ENCODE data around the gene PTGDS. TPM values are rescaled to one million over a fixed set of nuclear protein-coding genes. Genes with fewer than 3 reads are reported as not detected.
A peak's percentile ranks its signal among the peaks of the same experiment; 100 is the strongest.

Gene PTGDS
- total RNA-seq, 4 donors from 2014 or later, result 1.2 to 21.5 (median 7.8) TPM

- Histone ChIP-seq H3K9me3 (no peaks in the 10 kb centered on the region), H3K27me3 (no peaks in the 10 kb centered on the region), H3K4me1 (peaks cover 0 to 18% (median 8%) of the 10 kb centered on the region in 4 donors), H3K36me3 (peaks cover 0 to 37% (median 0%) of the 10 kb centered on the region in 3 donors), H3K4me3 (no peak overlapping the region), H3K27ac (no peak overlapping the region)
- no peak for DNase-seq
- no peak for TF ChIP-seq CTCF (IDR thresholded peaks at IDR 0.05)
Observed at GRCh38 chr9:136941231-136942111, 35.8 kb upstream of the PTGDS start.

- Histone ChIP-seq H3K36me3 (peaks cover 0 to 37% (median 0%) of the 10 kb centered on the region in 3 donors), H3K4me1 (peaks cover 0 to 18% (median 8%) of the 10 kb centered on the region in 4 donors), H3K9me3 (no peaks in the 10 kb centered on the region), H3K27me3 (no peaks in the 10 kb centered on the region), H3K4me3 (no peak overlapping the region), H3K27ac (no peak overlapping the region)
- TF ChIP-seq CTCF (IDR thresholded peaks at IDR 0.05), result no peak
- TF ChIP-seq POLR2A (IDR thresholded peaks at IDR 0.05), result no peak
- no peak for DNase-seq
Observed at GRCh38 chr9:136942112-136942880, 35.0 kb upstream of the PTGDS start.

GRCh38 chr9:136942881-136943230, 34.4 kb upstream of the PTGDS start:
- DNase-seq, result no peak
- Histone ChIP-seq H3K9me3 (no peaks in the 10 kb centered on the region), H3K27me3 (no peaks in the 10 kb centered on the region), H3K4me1 (peaks cover 0 to 20% (median 8%) of the 10 kb centered on the region in 4 donors), H3K27ac (peak overlapping the region in 1 of 4 donors; percentile 98), H3K4me3 (peak overlapping the region in 2 of 4 donors; percentile 83 to 100), H3K36me3 (peaks cover 0 to 37% (median 0%) of the 10 kb centered on the region in 3 donors)
- TF ChIP-seq CTCF (IDR thresholded peaks at IDR 0.05) (no peak), POLR2A (IDR thresholded peaks at IDR 0.05) (no peak)

GRCh38 chr9:136943291-136944211, 33.8 kb upstream of the PTGDS start:
- Histone ChIP-seq H3K36me3 (peaks cover 0 to 37% (median 0%) of the 10 kb centered on the region in 3 donors), H3K4me1 (peaks cover 0 to 27% (median 8%) of the 10 kb centered on the region in 4 donors), H3K27ac (peak overlapping the region; percentile 91 to 98 (median 96)), H3K27me3 (no peaks in the 10 kb centered on the region), H3K4me3 (peak overlapping the region; percentile 83 to 100 (median 94)), H3K9me3 (no peaks in the 10 kb centered on the region)
- DNase-seq, result peak in 2 of 3 donors; percentile 63 to 70
- TF ChIP-seq POLR2A (IDR thresholded peaks at IDR 0.05) (no peak), CTCF (IDR thresholded peaks at IDR 0.05) (peak in 1 of 6 experiments; percentile 1)

- peak overlapping the region; percentile 83 to 100 (median 94) for H3K4me3 ChIP-seq
- H3K27me3 ChIP-seq, result no peaks in the 10 kb centered on the region
- peak overlapping the region; percentile 91 to 98 (median 96) for H3K27ac ChIP-seq
- H3K4me1 ChIP-seq, result peaks cover 0 to 32% (median 8%) of the 10 kb centered on the region in 4 donors
- peaks cover 0 to 37% (median 0%) of the 10 kb centered on the region in 3 donors for H3K36me3 ChIP-seq
- TF ChIP-seq CTCF (IDR thresholded peaks at IDR 0.05) (no peak), POLR2A (IDR thresholded peaks at IDR 0.05) (peak in 1 of 2 donors; percentile 17)
- H3K9me3 ChIP-seq, result no peaks in the 10 kb centered on the region
- DNase-seq, result peak in 1 of 3 donors; percentile 33
Observed at GRCh38 chr9:136944212-136944518, 33.1 kb upstream of the PTGDS start.
